Astrocyte (in vitro differentiated cells and primary cell): ENCODE measurements around the gene NCEH1. TPM values are rescaled to one million over a fixed set of nuclear protein-coding genes. Genes with fewer than 3 reads are reported as not detected.
A peak's percentile ranks its signal among the peaks of the same experiment; 100 is the strongest.

ENCODE experiments used
- DNase-seq: peaks from one replicate; pipeline ENCODE4 v3.0.0-alpha.2; 2010; ENCODE audit warnings: low read depth
- FAIRE-seq: peaks from 2 replicates; lab custom pipeline; 2011; peaks lifted over from hg19 to GRCh38; lab: Jason Lieb, UNC
- H2AFZ ChIP-seq: 2 replicates; pipeline ENCODE4 v1.6.0; 2012; ENCODE audit warnings: low read depth, low read length, inconsistent platforms
- H3K27ac ChIP-seq: 2 replicates; pipeline ENCODE4 v1.5.1; 2011; ENCODE audit warnings: low read depth, low read length, inconsistent platforms
- H3K27me3 ChIP-seq: 2 replicates; pipeline ENCODE4 v1.6.0; 2011; ENCODE audit warnings: low read length, inconsistent platforms; ENCODE audit not compliant: insufficient read depth
- H3K36me3 ChIP-seq: 2 replicates; pipeline ENCODE4 v1.5.1; 2011; ENCODE audit warnings: low read length, inconsistent platforms; ENCODE audit not compliant: insufficient read depth
- H3K4me1 ChIP-seq: 2 replicates; pipeline ENCODE4 v1.5.1; 2011; ENCODE audit warnings: low read length, inconsistent platforms; ENCODE audit not compliant: insufficient read depth
- H3K4me2 ChIP-seq: 2 replicates; pipeline ENCODE4 v1.6.0; 2012; ENCODE audit warnings: low read length, inconsistent platforms
- H3K4me3 ChIP-seq: 2 replicates; pipeline ENCODE4 v1.5.1; 2011; ENCODE audit warnings: low read depth, mild to moderate bottlenecking, low read length, inconsistent platforms; ENCODE audit not compliant: insufficient read depth
- H3K79me2 ChIP-seq: 2 replicates; pipeline ENCODE4 v1.6.0; 2012; ENCODE audit warnings: mild to moderate bottlenecking, low read length, inconsistent platforms; ENCODE audit not compliant: insufficient read depth
- H3K9ac ChIP-seq: 2 replicates; pipeline ENCODE4 v1.6.0; 2012; ENCODE audit warnings: mild to moderate bottlenecking, low read length, inconsistent platforms
- H3K9me3 ChIP-seq: 2 replicates; pipeline ENCODE4 v1.5.1; 2012; ENCODE audit warnings: low read depth, mild to moderate bottlenecking, low read length, inconsistent platforms; ENCODE audit not compliant: insufficient read depth
- H4K20me1 ChIP-seq: 2 replicates; pipeline ENCODE4 v1.6.0; 2012; ENCODE audit warnings: low read length, inconsistent platforms; ENCODE audit not compliant: insufficient read depth
- H3K27ac Mint-ChIP-seq: one replicate; pipeline ENCODE4 v1.8.0; 2021; ENCODE audit warnings: mild to moderate bottlenecking, mixed read lengths; ENCODE audit not compliant: unreplicated experiment
- H3K27me3 Mint-ChIP-seq: one replicate; pipeline ENCODE4 v1.8.0; 2021; ENCODE audit warnings: low read depth, mixed read lengths; ENCODE audit not compliant: unreplicated experiment
- H3K36me3 Mint-ChIP-seq: one replicate; pipeline ENCODE4 v1.8.0; 2021; ENCODE audit warnings: low read depth, mixed read lengths; ENCODE audit not compliant: unreplicated experiment
- H3K4me1 Mint-ChIP-seq: one replicate; pipeline ENCODE4 v1.8.0; 2021; ENCODE audit warnings: low read depth, mixed read lengths; ENCODE audit not compliant: unreplicated experiment
- H3K4me3 Mint-ChIP-seq: one replicate; pipeline ENCODE4 v1.8.0; 2021; ENCODE audit warnings: mild to moderate bottlenecking, moderate library complexity, mixed read lengths; ENCODE audit not compliant: unreplicated experiment
- H3K9me3 Mint-ChIP-seq: one replicate; pipeline ENCODE4 v1.8.0; 2021; ENCODE audit warnings: mild to moderate bottlenecking, mixed read lengths; ENCODE audit not compliant: unreplicated experiment
- EZH2 ChIP-seq: IDR thresholded peaks from 2 replicates; pipeline ENCODE4 v1.6.1; 2012; ENCODE audit warnings: mild to moderate bottlenecking, low read length, inconsistent platforms; ENCODE audit not compliant: insufficient read depth
- total RNA-seq: library from RNA; stranded (reverse); gene quantifications from 2 replicates; pipeline ENCODE4 v1.2.1, GENCODE V29; 2021
- TF ChIP-seq, protein P1 (sequence below): IDR thresholded peaks from 2 replicates; pipeline ENCODE4 v1.5.1; 2011; ENCODE audit warnings: low read depth, mild to moderate bottlenecking, inconsistent platforms, low read length, moderate library complexity; ENCODE audit not compliant: insufficient read depth

Gene NCEH1
- total RNA-seq, 1 donor from 2014 or later, result 14.1 TPM

DNA sequence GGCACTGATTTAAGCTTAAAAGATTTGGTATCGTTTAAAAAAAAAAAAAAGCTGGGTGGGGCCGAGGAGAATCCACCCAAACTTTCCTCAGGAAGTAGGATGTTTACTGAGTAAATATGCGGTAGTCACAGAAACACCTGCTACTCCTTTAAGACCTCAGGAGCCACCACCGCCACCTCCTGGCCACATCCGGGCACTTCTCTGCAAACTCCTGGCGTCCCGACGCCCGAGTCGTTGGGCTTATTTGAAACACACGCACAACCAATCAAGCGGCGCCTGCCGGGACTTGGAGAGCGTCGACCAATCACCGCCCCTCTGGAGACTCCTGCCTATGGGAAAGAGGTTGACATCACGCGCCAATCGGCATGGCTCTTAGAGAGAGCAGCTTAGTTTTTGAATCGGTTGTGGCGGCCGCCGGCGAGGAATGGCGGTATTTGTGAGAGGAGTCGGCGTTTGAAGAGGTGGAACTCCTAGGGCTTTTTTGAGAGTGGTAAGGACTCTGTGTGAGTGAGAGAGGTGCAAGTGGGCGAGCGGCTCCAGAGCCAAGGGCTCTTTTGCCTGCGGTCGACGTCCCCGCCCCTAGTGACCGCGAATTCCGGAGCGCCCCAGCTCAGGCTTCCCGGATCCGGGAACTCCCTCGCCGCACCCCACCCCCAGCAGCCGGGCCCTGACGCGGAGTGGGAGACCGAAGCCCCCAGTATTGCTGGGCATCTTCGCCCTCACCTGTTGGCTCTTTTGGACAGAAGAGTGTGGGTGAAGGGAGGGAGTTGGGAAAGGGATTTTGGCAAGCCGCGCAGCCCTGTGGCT, 39.7 kb upstream of the NCEH1 start, which contains the start of gene ECT2:
Gene ECT2 (plus strand): TSS at position 359 of the 807 bp plus-strand sequence. CDS start 3,805 bp downstream, outside the sequence.
- no peaks in the 10 kb centered on the region for H4K20me1 ChIP-seq
- H2AFZ ChIP-seq, result peak within 1 kb of the TSS; percentile 71
- H3K9ac ChIP-seq, result peak within 1 kb of the TSS; percentile 96
- peaks cover 9% of the 10 kb centered on the region for H3K4me1 Mint-ChIP-seq
- DNase-seq (peak; percentile 99), FAIRE-seq (peak; percentile 94)
- H3K4me2 ChIP-seq, result peak within 1 kb of the TSS; percentile 86
- TF ChIP-seq, protein P1, sequence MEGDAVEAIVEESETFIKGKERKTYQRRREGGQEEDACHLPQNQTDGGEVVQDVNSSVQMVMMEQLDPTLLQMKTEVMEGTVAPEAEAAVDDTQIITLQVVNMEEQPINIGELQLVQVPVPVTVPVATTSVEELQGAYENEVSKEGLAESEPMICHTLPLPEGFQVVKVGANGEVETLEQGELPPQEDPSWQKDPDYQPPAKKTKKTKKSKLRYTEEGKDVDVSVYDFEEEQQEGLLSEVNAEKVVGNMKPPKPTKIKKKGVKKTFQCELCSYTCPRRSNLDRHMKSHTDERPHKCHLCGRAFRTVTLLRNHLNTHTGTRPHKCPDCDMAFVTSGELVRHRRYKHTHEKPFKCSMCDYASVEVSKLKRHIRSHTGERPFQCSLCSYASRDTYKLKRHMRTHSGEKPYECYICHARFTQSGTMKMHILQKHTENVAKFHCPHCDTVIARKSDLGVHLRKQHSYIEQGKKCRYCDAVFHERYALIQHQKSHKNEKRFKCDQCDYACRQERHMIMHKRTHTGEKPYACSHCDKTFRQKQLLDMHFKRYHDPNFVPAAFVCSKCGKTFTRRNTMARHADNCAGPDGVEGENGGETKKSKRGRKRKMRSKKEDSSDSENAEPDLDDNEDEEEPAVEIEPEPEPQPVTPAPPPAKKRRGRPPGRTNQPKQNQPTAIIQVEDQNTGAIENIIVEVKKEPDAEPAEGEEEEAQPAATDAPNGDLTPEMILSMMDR, result peak; percentile 62
- no peak for TF ChIP-seq EZH2
- H3K36me3 ChIP-seq, result no peaks in the 10 kb centered on the region
- no peaks in the 10 kb centered on the region for H3K27me3 ChIP-seq
- H3K79me2 ChIP-seq, result peaks cover 48% of the 10 kb centered on the region
- H3K9me3 ChIP-seq, result no peaks in the 10 kb centered on the region
- H3K27ac Mint-ChIP-seq, result peak within 1 kb of the TSS; percentile 98
- peak within 1 kb of the TSS; percentile 99 for H3K4me3 Mint-ChIP-seq
- H3K27me3 Mint-ChIP-seq, result no peaks in the 10 kb centered on the region
- H3K36me3 Mint-ChIP-seq, result no peaks in the 10 kb centered on the region
- peak within 1 kb of the TSS; percentile 99 for H3K27ac ChIP-seq
- H3K9me3 Mint-ChIP-seq, result no peaks in the 10 kb centered on the region
- peaks cover 26% of the 10 kb centered on the region for H3K4me1 ChIP-seq
- H3K4me3 ChIP-seq, result peak within 1 kb of the TSS; percentile 84

DNA sequence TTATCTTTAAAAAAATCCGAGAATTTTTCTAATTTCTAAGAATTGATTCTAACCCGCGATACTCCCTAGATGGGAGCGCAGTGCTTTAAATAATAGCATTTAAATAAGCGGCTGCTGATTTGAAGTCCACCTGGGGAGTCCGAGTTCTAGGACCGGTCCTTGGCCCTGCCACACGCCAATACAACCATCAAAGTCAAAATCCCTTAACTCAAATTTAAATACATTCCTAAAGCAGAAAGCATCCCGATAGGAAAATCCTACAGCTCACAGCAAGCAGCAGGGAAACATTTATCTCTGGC, 39.2 kb upstream of the NCEH1 start:
- no peak for DNase-seq
- Mint-ChIP-seq H3K27ac (peak overlapping the region; percentile 98), H3K27me3 (no peaks in the 10 kb centered on the region), H3K4me3 (peak overlapping the region; percentile 99), H3K36me3 (no peaks in the 10 kb centered on the region), H3K4me1 (peaks cover 9% of the 10 kb centered on the region), H3K9me3 (no peaks in the 10 kb centered on the region)
- peaks cover 43% of the 10 kb centered on the region for H3K79me2 ChIP-seq
- H4K20me1 ChIP-seq, result no peaks in the 10 kb centered on the region
- no peak overlapping the region for H2AFZ ChIP-seq
- H3K4me1 ChIP-seq, result peaks cover 26% of the 10 kb centered on the region
- FAIRE-seq, result no peak
- H3K27ac ChIP-seq, result peak overlapping the region; percentile 99
- H3K4me2 ChIP-seq, result peak overlapping the region; percentile 86
- H3K4me3 ChIP-seq, result peak overlapping the region; percentile 84
- H3K36me3 ChIP-seq, result no peaks in the 10 kb centered on the region
- H3K9ac ChIP-seq, result peak overlapping the region; percentile 96
- TF ChIP-seq, protein P1, result no peak
- TF ChIP-seq EZH2, result no peak
- no peaks in the 10 kb centered on the region for H3K27me3 ChIP-seq
- no peaks in the 10 kb centered on the region for H3K9me3 ChIP-seq
